ENCODE data around the gene CCNL2.

CCNL2 gene

GRCh38 chr1:1440262-1441001 lies 41.3 kb upstream of the CCNL2 start:
- no peak overlapping the region for H3K27ac ChIP-seq (ENCODE audit: poor library complexity, severe bottlenecking)
- DNase-seq (ENCODE audit: low spot score) (peak; percentile 65), ATAC-seq (ENCODE audit: low read depth) (no peak)
- no peak overlapping the region for H3K4me3 ChIP-seq (ENCODE audit: severe bottlenecking)
- TF ChIP-seq, protein P1, sequence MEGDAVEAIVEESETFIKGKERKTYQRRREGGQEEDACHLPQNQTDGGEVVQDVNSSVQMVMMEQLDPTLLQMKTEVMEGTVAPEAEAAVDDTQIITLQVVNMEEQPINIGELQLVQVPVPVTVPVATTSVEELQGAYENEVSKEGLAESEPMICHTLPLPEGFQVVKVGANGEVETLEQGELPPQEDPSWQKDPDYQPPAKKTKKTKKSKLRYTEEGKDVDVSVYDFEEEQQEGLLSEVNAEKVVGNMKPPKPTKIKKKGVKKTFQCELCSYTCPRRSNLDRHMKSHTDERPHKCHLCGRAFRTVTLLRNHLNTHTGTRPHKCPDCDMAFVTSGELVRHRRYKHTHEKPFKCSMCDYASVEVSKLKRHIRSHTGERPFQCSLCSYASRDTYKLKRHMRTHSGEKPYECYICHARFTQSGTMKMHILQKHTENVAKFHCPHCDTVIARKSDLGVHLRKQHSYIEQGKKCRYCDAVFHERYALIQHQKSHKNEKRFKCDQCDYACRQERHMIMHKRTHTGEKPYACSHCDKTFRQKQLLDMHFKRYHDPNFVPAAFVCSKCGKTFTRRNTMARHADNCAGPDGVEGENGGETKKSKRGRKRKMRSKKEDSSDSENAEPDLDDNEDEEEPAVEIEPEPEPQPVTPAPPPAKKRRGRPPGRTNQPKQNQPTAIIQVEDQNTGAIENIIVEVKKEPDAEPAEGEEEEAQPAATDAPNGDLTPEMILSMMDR (IDR thresholded peaks at IDR 0.05; ENCODE audit: poor library complexity, severe bottlenecking) = no peak
- H3K36me3 ChIP-seq (ENCODE audit: low read depth) = no peaks in the 10 kb centered on the region
- H3K4me1 ChIP-seq (ENCODE audit: insufficient read depth, poor library complexity, severe bottlenecking) = no peaks in the 10 kb centered on the region
- no peaks in the 10 kb centered on the region for H3K9me3 ChIP-seq (ENCODE audit: severe bottlenecking)
- H3K27me3 ChIP-seq (ENCODE audit: insufficient read depth, poor library complexity, severe bottlenecking) = no peaks in the 10 kb centered on the region

DNA sequence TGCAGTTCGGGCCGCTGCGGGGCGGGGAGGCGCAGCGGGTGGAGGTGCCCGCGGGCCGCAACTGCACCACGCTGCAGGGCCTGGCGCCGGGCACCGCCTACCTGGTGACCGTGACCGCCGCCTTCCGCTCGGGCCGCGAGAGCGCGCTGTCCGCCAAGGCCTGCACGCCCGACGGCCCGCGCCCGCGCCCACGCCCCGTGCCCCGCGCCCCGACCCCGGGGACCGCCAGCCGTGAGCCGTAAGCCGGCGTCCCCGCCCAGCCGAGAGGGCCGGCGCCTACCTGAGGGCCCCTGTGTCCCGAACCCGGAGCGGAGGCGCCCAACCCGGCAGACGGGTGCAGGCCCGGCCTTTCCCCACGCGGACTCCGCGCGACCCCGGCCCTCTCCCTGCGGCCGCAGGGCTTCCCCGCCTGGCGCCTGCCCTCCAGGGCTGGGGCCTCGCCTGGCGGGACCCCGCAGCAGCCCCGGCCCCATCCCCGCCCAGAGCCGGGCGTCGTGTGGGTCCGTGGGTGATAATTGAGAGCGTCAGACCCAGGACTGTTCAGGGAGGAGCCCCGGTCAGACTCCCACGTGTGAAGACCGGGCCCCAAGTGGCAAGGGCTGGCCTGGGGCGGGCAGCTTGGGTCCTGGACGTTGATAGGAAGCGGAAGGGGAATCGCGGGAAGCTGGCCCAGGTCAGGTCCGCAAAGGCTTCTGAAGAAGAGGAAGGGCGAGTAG lies 40.6 kb upstream of the CCNL2 start:
- Histone ChIP-seq H3K27me3 (ENCODE audit: insufficient read depth, poor library complexity, severe bottlenecking) (no peaks in the 10 kb centered on the region), H3K4me3 (ENCODE audit: severe bottlenecking) (no peak overlapping the region), H3K36me3 (ENCODE audit: low read depth) (no peaks in the 10 kb centered on the region), H3K4me1 (ENCODE audit: insufficient read depth, poor library complexity, severe bottlenecking) (no peaks in the 10 kb centered on the region), H3K9me3 (ENCODE audit: severe bottlenecking) (no peaks in the 10 kb centered on the region), H3K27ac (ENCODE audit: poor library complexity, severe bottlenecking) (no peak overlapping the region)
- no peak for ATAC-seq (ENCODE audit: low read depth)
- TF ChIP-seq, protein P1 (IDR thresholded peaks at IDR 0.05; ENCODE audit: poor library complexity, severe bottlenecking) = no peak
- DNase-seq (ENCODE audit: low spot score) = peak; percentile 59

- Histone ChIP-seq H3K36me3 (ENCODE audit: low read depth) (no peaks in the 10 kb centered on the region), H3K27me3 (ENCODE audit: insufficient read depth, poor library complexity, severe bottlenecking) (no peaks in the 10 kb centered on the region), H3K4me3 (ENCODE audit: severe bottlenecking) (no peak overlapping the region), H3K27ac (ENCODE audit: poor library complexity, severe bottlenecking) (no peak overlapping the region), H3K4me1 (ENCODE audit: insufficient read depth, poor library complexity, severe bottlenecking) (peaks cover under 1% of the 10 kb centered on the region), H3K9me3 (ENCODE audit: severe bottlenecking) (no peaks in the 10 kb centered on the region)
- ATAC-seq (ENCODE audit: low read depth) (no peak), DNase-seq (ENCODE audit: low spot score) (peak; percentile 64)
- TF ChIP-seq, protein P1 (IDR thresholded peaks at IDR 0.05; ENCODE audit: poor library complexity, severe bottlenecking) = no peak
Observed at GRCh38 chr1:1438531-1439381, 39.6 kb upstream of the CCNL2 start.

- ATAC-seq (ENCODE audit: low read depth) (no peak), DNase-seq (ENCODE audit: low spot score) (peak; percentile 65)
- TF ChIP-seq, protein P1 (IDR thresholded peaks at IDR 0.05; ENCODE audit: poor library complexity, severe bottlenecking) = no peak
- Histone ChIP-seq H3K4me3 (ENCODE audit: severe bottlenecking) (no peak overlapping the region), H3K9me3 (ENCODE audit: severe bottlenecking) (no peaks in the 10 kb centered on the region), H3K36me3 (ENCODE audit: low read depth) (no peaks in the 10 kb centered on the region), H3K27me3 (ENCODE audit: insufficient read depth, poor library complexity, severe bottlenecking) (no peaks in the 10 kb centered on the region), H3K27ac (ENCODE audit: poor library complexity, severe bottlenecking) (no peak overlapping the region), H3K4me1 (ENCODE audit: insufficient read depth, poor library complexity, severe bottlenecking) (peaks cover 8% of the 10 kb centered on the region)
Observed at GRCh38 chr1:1437904-1438376, 38.8 kb upstream of the CCNL2 start.

Measured in RWPE2 (cell line).